Mesodermal cell (in vitro differentiated cells): ENCODE measurements around the gene DOCK1.

ENCODE experiments used
- H3K27ac ChIP-seq: 2 replicates; pipeline ENCODE4 v1.7.0; 2013; ENCODE audit warnings: mild to moderate bottlenecking, low read depth, low read length, moderate library complexity; ENCODE audit not compliant: severe bottlenecking
- H3K36me3 ChIP-seq: 2 replicates; pipeline ENCODE4 v1.7.1; 2013; ENCODE audit warnings: mild to moderate bottlenecking, low read length, moderate library complexity; ENCODE audit not compliant: control insufficient read depth, insufficient read depth
- H3K4me1 ChIP-seq: one replicate; pipeline ENCODE4 v1.7.1; 2013; ENCODE audit warnings: mild to moderate bottlenecking, low read length; ENCODE audit not compliant: insufficient read depth, control insufficient read depth, poor library complexity, severe bottlenecking
- H3K4me3 ChIP-seq: 2 replicates; pipeline ENCODE4 v1.7.0; 2013; ENCODE audit warnings: low read length, control low read depth, mild to moderate bottlenecking; ENCODE audit not compliant: insufficient read depth, poor library complexity, severe bottlenecking; ENCODE audit errors: extremely low read depth
- H3K9me3 ChIP-seq: 2 replicates; pipeline ENCODE4 v1.7.1; 2013; ENCODE audit warnings: mild to moderate bottlenecking, low read length, moderate library complexity; ENCODE audit not compliant: control insufficient read depth
- WGBS, 2 experiments: methylation state at CpG; one replicate each; pipeline ENCODE4 v1.1.5; 2013; ENCODE audit warnings: missing lambda C conversion rate in 2 of 2; ENCODE audit not compliant: insufficient coverage in 2 of 2; 5-methylcytosine and 5-hydroxymethylcytosine counted together

Gene DOCK1

DNA sequence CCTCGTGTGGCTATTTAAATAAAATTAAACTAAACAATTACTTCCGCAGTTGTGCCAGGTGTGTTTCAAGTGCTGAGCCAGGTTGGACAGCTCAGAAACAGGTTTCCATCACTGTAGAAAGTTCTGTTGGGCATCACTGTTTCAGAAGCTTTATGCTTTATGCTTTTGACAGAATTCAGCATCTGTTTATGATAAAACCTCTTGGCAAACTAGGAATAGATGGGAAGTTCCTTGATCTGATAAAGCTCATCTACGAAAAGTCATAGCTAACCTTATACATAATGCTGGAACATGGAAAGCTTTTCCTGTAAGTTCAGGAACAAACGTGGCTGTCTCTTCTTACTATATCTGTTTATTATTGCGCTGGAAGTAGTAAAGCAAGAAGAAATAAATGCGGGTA lies 143.4 kb downstream of the DOCK1 start:
- H3K4me3 ChIP-seq = no peak overlapping the region
- H3K4me1 ChIP-seq = no peaks in the 10 kb centered on the region
- H3K36me3 ChIP-seq = peaks cover 37% of the 10 kb centered on the region
- 67 to 95% methylated on average over 1 to 2 of the region's 6 CpGs for WGBS, 2 experiments
- no peaks in the 10 kb centered on the region for H3K9me3 ChIP-seq
- H3K27ac ChIP-seq = no peak overlapping the region

GRCh38 chr10:127052001-127052400 lies 146.8 kb downstream of the DOCK1 start:
- Histone ChIP-seq H3K4me3 (no peak overlapping the region), H3K27ac (no peak overlapping the region), H3K4me1 (no peaks in the 10 kb centered on the region), H3K36me3 (peaks cover 50% of the 10 kb centered on the region), H3K9me3 (no peaks in the 10 kb centered on the region)
- WGBS, 2 experiments = 96 to 97% methylated on average over 6 to 8 of the region's 9 CpGs

DNA sequence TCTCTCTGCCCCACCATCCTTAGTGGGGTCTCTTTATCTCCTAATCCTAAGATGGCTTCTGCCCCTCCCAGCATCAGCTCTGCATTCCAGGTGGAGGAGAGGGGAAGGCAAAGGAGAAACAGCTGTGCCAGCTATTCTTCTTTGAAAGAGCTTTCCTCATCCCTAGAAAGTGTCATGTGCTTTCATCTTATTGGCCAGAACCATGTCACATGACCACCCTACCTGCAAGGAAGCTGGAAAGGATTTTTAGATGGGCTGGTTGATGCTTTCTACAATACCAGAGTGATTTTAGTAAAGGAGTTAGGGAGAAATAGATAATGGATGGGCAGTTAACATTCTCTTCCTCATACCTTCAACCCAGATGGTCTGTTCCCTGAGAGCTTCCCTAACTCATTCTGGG lies 150.0 kb downstream of the DOCK1 start:
- Histone ChIP-seq H3K4me3 (no peak overlapping the region), H3K36me3 (peaks cover 54% of the 10 kb centered on the region), H3K9me3 (no peaks in the 10 kb centered on the region), H3K4me1 (no peaks in the 10 kb centered on the region), H3K27ac (no peak overlapping the region)

- H3K36me3 ChIP-seq = peaks cover 70% of the 10 kb centered on the region
Measured at GRCh38 chr10:127059314-127059713, 154.1 kb downstream of the DOCK1 start.

GRCh38 chr10:127063762-127064161 lies 158.5 kb downstream of the DOCK1 start:
- Histone ChIP-seq H3K4me1 (no peaks in the 10 kb centered on the region), H3K4me3 (no peak overlapping the region), H3K9me3 (no peaks in the 10 kb centered on the region), H3K36me3 (peaks cover 78% of the 10 kb centered on the region), H3K27ac (no peak overlapping the region)
- 83 to 91% methylated on average over 1 to 6 of the region's 9 CpGs for WGBS, 2 experiments

More at GRCh38 chr10:127059314-127059713, 154.1 kb downstream of the DOCK1 start:
- Histone ChIP-seq H3K9me3 (no peaks in the 10 kb centered on the region), H3K4me3 (no peak overlapping the region), H3K4me1 (no peaks in the 10 kb centered on the region), H3K27ac (no peak overlapping the region)

DNA sequence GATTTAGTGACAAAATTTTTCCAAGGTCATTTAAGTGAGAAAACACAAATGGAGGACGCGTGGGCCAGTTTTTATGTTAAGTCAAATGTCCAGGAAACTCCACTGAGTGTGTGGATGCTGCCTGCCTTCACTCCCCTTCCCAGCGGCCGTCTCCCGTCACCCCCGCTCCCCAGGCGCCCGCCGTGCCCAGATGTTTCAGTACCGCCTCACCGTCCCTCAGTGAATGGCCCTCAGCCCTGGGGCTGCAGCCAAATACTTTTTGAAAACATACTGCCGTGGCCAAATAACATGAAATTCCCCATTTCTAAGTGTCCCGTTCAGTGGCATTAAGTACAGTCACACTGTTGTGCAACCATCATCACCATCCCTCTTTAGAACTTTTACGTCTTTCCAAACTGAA lies 159.2 kb downstream of the DOCK1 start:
- H3K4me3 ChIP-seq = no peak overlapping the region
- 96% methylated on average over 9 to 14 of the region's 14 CpGs for WGBS, 2 experiments
- H3K9me3 ChIP-seq = no peaks in the 10 kb centered on the region
- H3K4me1 ChIP-seq = peaks cover 4% of the 10 kb centered on the region
- H3K36me3 ChIP-seq = peaks cover 85% of the 10 kb centered on the region
- H3K27ac ChIP-seq = no peak overlapping the region

GRCh38 chr10:127067542-127068194 lies 162.4 kb downstream of the DOCK1 start:
- WGBS, 2 experiments = 100% methylated on average over 1 of the region's 4 CpGs; no CpG with 5 or more reads in 1 of the 2 experiments
- H3K27ac ChIP-seq = no peak overlapping the region

GRCh38 chr10:127068485-127068884 lies 163.3 kb downstream of the DOCK1 start:
- H3K27ac ChIP-seq = no peak overlapping the region
- H3K4me1 ChIP-seq = peaks cover 6% of the 10 kb centered on the region
- H3K4me3 ChIP-seq = no peak overlapping the region
- H3K36me3 ChIP-seq = peaks cover 80% of the 10 kb centered on the region
- H3K9me3 ChIP-seq = no peaks in the 10 kb centered on the region

More at GRCh38 chr10:127067542-127068194, 162.4 kb downstream of the DOCK1 start:
- Histone ChIP-seq H3K9me3 (no peaks in the 10 kb centered on the region), H3K36me3 (peaks cover 83% of the 10 kb centered on the region), H3K4me3 (no peak overlapping the region), H3K4me1 (peaks cover 6% of the 10 kb centered on the region)

GRCh38 chr10:127069436-127069835 lies 164.2 kb downstream of the DOCK1 start:
- Histone ChIP-seq H3K36me3 (peaks cover 81% of the 10 kb centered on the region), H3K9me3 (no peaks in the 10 kb centered on the region), H3K4me1 (peaks cover 6% of the 10 kb centered on the region), H3K4me3 (no peak overlapping the region), H3K27ac (no peak overlapping the region)
- WGBS, 2 experiments = 95% methylated on average over 3 of the region's 4 CpGs

GRCh38 chr10:127071126-127071525 lies 165.9 kb downstream of the DOCK1 start:
- Histone ChIP-seq H3K36me3 (peaks cover 80% of the 10 kb centered on the region), H3K9me3 (no peaks in the 10 kb centered on the region), H3K27ac (no peak overlapping the region), H3K4me1 (peaks cover 6% of the 10 kb centered on the region), H3K4me3 (no peak overlapping the region)
- 86 to 91% methylated on average over 1 to 2 of the region's 2 CpGs for WGBS, 2 experiments

DNA sequence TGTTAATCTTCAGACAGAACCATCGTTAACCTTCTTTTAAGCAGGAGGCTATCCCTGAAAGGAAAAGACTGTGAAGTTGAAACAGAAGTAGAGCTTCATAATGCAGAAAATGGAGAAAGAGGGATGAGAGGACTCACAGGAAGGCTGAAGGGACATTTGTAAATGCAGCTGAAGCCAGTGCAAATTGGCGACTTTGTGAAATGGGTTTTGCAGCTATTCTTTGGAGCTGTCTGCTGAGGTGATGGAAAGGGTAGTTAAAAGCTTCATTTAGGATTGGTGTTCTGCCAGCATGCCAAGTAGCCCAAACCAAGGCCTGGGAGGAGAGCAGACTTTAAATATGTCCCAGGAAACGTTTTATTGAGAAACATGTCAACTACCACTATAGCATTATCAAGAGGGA lies 168.4 kb downstream of the DOCK1 start:
- peaks cover 6% of the 10 kb centered on the region for H3K4me1 ChIP-seq
- H3K4me3 ChIP-seq = no peak overlapping the region
- H3K27ac ChIP-seq = no peak overlapping the region
- WGBS, 2 experiments = 100% methylated on average over 1 to 2 of the region's 3 CpGs
- no peaks in the 10 kb centered on the region for H3K9me3 ChIP-seq
- H3K36me3 ChIP-seq = peaks cover 74% of the 10 kb centered on the region
